Measurements from ENCODE around the gene CPA2.

The CPA2 gene

DNA sequence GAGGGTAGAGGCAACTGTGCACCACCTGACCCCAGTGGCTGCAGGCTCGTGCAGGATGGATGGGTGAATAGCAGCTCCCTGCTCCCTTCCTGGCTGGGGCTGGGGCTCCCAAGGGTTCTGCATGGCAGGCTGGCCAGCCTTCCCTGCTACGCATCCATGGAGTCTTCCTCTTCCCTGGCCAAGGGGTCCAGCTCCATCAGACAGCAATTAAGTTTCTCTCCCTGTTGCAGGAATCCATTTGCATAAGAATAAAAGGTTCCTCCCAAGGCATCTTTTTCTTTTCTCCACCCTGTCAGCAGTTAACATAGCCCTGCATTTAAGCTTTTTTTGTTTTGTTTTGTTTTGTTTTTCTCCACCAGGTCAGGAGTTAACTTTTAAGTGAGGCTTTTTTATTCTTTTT is 10.0 kb upstream of the CPA2 start:
- H3K4me3 ChIP-seq (ENCODE audit: low read depth, low read length) = 0 out of 2 replicates have a peak overlapping the region, but pooled peaks have one; percentile 6
- no peak overlapping the region for H3K9ac ChIP-seq (ENCODE audit: low read length)
- no peaks in the 10 kb centered on the region for H3K36me3 ChIP-seq (ENCODE audit: control insufficient read depth, insufficient read depth, low read length)
- H3K4me1 ChIP-seq (ENCODE audit: control insufficient read depth, insufficient read depth, low read length) = peaks cover 33% of the 10 kb centered on the region
- peak overlapping the region; percentile 58; the same call in 1 of the 2 replicates for H3K27ac ChIP-seq (ENCODE audit: low read depth, low read length)
- peaks cover 18% of the 10 kb centered on the region; the same call in 1 of the 2 replicates for H3K9me3 ChIP-seq (ENCODE audit: control insufficient read depth, insufficient read depth, low read depth, low read length)
- no peaks in the 10 kb centered on the region for H3K27me3 ChIP-seq (ENCODE audit: control insufficient read depth, insufficient read depth, low read length)

DNA sequence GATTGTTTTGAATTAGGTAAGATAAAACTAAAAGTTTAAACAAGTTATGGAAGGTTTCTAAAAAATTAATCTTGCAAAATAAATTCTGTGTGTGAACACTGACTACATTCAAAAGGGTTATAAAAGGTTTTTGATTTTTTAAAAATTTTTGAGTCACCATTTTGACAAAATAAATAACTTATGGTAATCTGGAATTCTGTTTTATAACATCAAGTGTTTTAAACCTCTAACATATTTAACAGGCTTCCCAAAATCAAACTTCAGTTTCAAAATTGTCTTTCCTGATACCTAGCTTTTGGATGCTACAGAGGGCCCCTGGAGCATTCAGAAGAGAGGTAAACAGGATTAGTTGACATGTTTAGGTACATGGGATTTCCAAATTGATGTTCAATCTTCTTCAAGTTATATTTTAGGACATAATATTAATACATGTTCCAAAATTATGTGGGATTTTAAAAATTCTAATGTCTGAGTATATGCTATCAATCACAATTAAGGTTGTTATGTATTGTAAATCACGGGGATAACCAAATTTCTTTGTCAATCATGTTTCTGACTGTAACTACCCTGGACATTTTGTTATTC is 8.1 kb upstream of the CPA2 start:
- peaks cover 18% of the 10 kb centered on the region; the same call in 1 of the 2 replicates for H3K9me3 ChIP-seq (ENCODE audit: control insufficient read depth, insufficient read depth, low read depth, low read length)
- H3K27ac ChIP-seq (ENCODE audit: low read depth, low read length) = no peak overlapping the region
- H3K4me3 ChIP-seq (ENCODE audit: low read depth, low read length) = no peak overlapping the region
- H3K36me3 ChIP-seq (ENCODE audit: control insufficient read depth, insufficient read depth, low read length) = no peaks in the 10 kb centered on the region
- H3K9ac ChIP-seq (ENCODE audit: low read length) = no peak overlapping the region
- peaks cover 44% of the 10 kb centered on the region for H3K4me1 ChIP-seq (ENCODE audit: control insufficient read depth, insufficient read depth, low read length)
- no peaks in the 10 kb centered on the region for H3K27me3 ChIP-seq (ENCODE audit: control insufficient read depth, insufficient read depth, low read length)

DNA sequence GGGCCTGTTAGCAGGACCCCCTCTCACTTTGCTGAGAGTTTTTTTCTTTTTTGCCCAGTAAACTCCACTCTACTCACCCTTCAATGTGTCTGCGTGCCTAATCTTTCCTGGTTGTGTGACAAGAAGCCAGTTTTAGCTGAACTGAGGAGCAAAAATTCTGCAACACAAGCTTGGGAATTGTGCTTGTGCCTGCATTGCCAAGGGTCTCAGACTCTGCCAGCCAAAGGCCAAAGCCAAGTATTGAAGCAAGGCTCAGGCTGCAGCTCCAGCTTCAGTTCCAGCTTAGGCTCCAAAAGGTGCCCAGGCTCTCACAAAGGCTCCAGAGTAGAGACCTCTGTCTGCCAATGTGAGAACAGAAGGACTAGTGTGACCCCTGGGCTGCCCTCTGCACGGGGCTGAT is 4.2 kb upstream of the CPA2 start:
- Histone ChIP-seq H3K27ac (ENCODE audit: low read depth, low read length) (no peak overlapping the region), H3K4me3 (ENCODE audit: low read depth, low read length) (no peak overlapping the region), H3K9me3 (ENCODE audit: control insufficient read depth, insufficient read depth, low read depth, low read length) (peaks cover 12% of the 10 kb centered on the region; the same call in 1 of the 2 replicates), H3K4me1 (ENCODE audit: control insufficient read depth, insufficient read depth, low read length) (peaks cover 40% of the 10 kb centered on the region), H3K9ac (ENCODE audit: low read length) (no peak overlapping the region), H3K27me3 (ENCODE audit: control insufficient read depth, insufficient read depth, low read length) (no peaks in the 10 kb centered on the region), H3K36me3 (ENCODE audit: control insufficient read depth, insufficient read depth, low read length) (no peaks in the 10 kb centered on the region)

DNA sequence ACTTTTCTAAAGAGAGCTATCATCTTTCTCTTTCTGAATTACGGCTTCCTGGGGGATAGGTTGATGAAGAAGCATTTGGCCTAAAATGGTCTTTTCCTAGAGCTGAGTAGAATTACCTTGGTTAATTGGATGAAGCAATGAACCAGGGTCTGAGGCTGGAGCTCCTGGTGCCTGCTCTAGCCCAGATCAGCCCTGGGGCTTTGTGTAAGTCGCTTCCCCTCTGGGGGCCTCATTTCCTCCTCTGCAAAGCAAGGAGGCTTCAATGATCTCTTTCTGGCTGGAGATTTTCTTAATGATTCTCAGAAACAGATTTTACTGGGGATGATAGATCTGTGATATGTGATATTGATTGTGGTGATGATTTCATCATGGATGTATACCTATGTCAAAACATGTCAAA is 3.5 kb upstream of the CPA2 start:
- H3K27ac ChIP-seq (ENCODE audit: low read depth, low read length) = no peak overlapping the region
- H3K36me3 ChIP-seq (ENCODE audit: control insufficient read depth, insufficient read depth, low read length) = no peaks in the 10 kb centered on the region
- peaks cover 12% of the 10 kb centered on the region; the same call in 1 of the 2 replicates for H3K9me3 ChIP-seq (ENCODE audit: control insufficient read depth, insufficient read depth, low read depth, low read length)
- H3K9ac ChIP-seq (ENCODE audit: low read length) = no peak overlapping the region
- H3K27me3 ChIP-seq (ENCODE audit: control insufficient read depth, insufficient read depth, low read length) = no peaks in the 10 kb centered on the region
- H3K4me1 ChIP-seq (ENCODE audit: control insufficient read depth, insufficient read depth, low read length) = peaks cover 39% of the 10 kb centered on the region
- no peak overlapping the region for H3K4me3 ChIP-seq (ENCODE audit: low read depth, low read length)

- Histone ChIP-seq H3K27me3 (ENCODE audit: control insufficient read depth, insufficient read depth, low read length) (no peaks in the 10 kb centered on the region), H3K9me3 (ENCODE audit: control insufficient read depth, insufficient read depth, low read depth, low read length) (no peaks in the 10 kb centered on the region), H3K9ac (ENCODE audit: low read length) (no peak overlapping the region), H3K36me3 (ENCODE audit: control insufficient read depth, insufficient read depth, low read length) (no peaks in the 10 kb centered on the region), H3K27ac (ENCODE audit: low read depth, low read length) (no peak overlapping the region), H3K4me1 (ENCODE audit: control insufficient read depth, insufficient read depth, low read length) (peaks cover 41% of the 10 kb centered on the region), H3K4me3 (ENCODE audit: low read depth, low read length) (no peak overlapping the region)
Observed at GRCh38 chr7:130266961-130267321, 278 bp downstream of the CPA2 start.

DNA sequence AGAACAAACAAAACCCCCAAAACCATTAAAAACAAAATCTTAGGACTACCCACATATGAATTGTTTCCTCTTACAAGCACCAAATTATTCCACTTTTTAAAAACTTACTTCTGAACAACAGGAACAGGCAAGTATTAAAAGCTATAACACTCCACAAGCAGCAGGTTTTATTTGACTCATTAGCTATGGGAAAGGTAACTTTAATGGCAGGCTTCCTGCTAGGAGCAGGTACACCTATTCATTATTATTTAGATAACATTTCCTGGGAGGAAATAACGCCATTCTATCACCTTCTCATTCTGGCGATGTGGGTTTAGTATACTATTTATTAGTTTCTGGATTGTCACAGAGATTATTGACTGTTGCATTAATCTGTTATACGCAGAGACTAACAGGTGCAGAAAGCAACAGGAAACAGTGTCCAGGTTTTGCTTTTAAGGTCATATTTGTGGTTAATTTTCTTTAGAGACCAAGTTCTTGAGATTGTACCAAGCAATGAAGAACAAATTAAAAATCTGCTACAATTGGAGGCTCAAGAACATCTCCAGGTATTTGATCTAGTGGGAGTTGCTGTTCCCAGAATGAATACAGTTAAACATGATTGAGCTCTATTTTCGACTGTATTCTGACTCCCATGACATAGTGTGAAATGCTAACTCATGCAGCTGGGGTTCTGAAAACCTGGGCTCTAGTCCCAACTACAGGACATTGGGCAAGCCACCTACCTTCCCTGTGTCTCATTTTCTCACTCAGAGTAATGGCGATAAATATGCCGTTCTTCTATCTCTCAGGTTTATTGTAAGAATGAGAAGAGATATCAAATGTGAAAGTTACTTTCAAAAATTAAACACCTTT is 2.0 kb downstream of the CPA2 start:
- Histone ChIP-seq H3K4me3 (ENCODE audit: low read depth, low read length) (no peak overlapping the region), H3K36me3 (ENCODE audit: control insufficient read depth, insufficient read depth, low read length) (no peaks in the 10 kb centered on the region), H3K27ac (ENCODE audit: low read depth, low read length) (no peak overlapping the region), H3K4me1 (ENCODE audit: control insufficient read depth, insufficient read depth, low read length) (peaks cover 43% of the 10 kb centered on the region), H3K9me3 (ENCODE audit: control insufficient read depth, insufficient read depth, low read depth, low read length) (no peaks in the 10 kb centered on the region), H3K27me3 (ENCODE audit: control insufficient read depth, insufficient read depth, low read length) (no peaks in the 10 kb centered on the region), H3K9ac (ENCODE audit: low read length) (no peak overlapping the region)

DNA sequence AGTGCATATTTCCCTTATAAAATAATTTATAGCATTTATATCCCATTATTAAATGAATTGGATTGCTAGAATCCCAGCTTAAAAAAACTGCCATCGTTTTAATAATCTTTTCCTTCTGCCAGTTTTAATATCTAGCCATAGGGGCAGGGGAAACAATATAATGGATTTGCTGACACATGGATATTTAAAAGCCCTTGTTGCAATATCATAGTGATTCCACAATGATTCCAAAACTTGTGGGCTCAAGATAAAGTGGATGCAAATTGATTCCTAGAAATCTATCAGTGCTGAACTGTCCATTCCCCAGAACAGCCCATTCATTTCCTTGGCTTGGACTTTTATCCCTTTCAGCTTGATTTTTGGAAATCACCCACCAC is 2.6 kb downstream of the CPA2 start:
- Histone ChIP-seq H3K4me3 (ENCODE audit: low read depth, low read length) (no peak overlapping the region), H3K4me1 (ENCODE audit: control insufficient read depth, insufficient read depth, low read length) (peaks cover 43% of the 10 kb centered on the region), H3K27me3 (ENCODE audit: control insufficient read depth, insufficient read depth, low read length) (no peaks in the 10 kb centered on the region), H3K9me3 (ENCODE audit: control insufficient read depth, insufficient read depth, low read depth, low read length) (no peaks in the 10 kb centered on the region), H3K27ac (ENCODE audit: low read depth, low read length) (no peak overlapping the region), H3K36me3 (ENCODE audit: control insufficient read depth, insufficient read depth, low read length) (no peaks in the 10 kb centered on the region), H3K9ac (ENCODE audit: low read length) (no peak overlapping the region)

DNA sequence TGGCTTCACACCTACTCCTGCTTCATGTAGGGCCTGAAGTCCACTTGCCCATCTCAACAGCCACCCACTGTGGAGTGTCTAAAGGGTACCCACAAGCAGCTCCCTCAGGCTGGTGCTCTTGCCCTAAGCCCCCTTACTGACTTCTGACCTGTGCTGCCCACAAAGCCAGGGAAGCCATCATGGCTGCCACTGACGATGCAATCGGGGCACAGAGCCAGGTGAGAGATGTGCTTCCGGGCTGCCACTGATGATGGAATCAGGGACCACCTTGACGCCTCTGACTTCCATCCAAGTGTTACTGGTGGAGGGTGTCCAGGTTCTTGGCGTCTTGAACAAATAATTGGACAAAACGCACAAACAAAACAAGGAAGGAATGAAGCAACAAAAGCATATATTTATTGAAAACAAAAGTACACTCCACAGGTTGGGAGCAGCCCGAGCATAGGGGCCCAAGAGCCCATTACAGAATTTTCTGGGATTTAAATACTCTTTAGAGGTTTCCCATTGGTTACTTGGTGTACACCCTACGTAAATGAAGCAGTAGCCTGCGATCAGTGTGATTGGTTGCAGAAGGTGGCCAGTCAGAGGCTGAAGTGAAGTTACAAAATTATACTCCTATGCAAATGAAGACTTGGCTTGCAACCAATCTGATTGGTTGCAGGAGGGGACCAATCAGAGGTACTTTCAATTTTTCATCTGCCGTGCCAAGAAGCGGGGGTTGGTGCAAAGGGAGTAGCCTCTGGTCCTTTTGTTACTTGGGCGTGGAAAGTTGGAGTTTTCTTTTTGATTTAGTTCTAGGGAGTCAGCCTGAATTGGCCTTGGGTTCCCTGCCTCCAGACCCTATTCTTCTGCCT is 4.5 kb downstream of the CPA2 start:
- Histone ChIP-seq H3K27me3 (ENCODE audit: control insufficient read depth, insufficient read depth, low read length) (no peaks in the 10 kb centered on the region), H3K9me3 (ENCODE audit: control insufficient read depth, insufficient read depth, low read depth, low read length) (no peaks in the 10 kb centered on the region), H3K27ac (ENCODE audit: low read depth, low read length) (no peak overlapping the region), H3K9ac (ENCODE audit: low read length) (no peak overlapping the region), H3K4me1 (ENCODE audit: control insufficient read depth, insufficient read depth, low read length) (peaks cover 55% of the 10 kb centered on the region), H3K4me3 (ENCODE audit: low read depth, low read length) (no peak overlapping the region), H3K36me3 (ENCODE audit: control insufficient read depth, insufficient read depth, low read length) (no peaks in the 10 kb centered on the region)

GRCh38 chr7:130272381-130273080 is 5.9 kb downstream of the CPA2 start:
- H3K27ac ChIP-seq (ENCODE audit: low read depth, low read length) = peak overlapping the region; percentile 97
- H3K9ac ChIP-seq (ENCODE audit: low read length) = peak overlapping the region; percentile 82
- H3K9me3 ChIP-seq (ENCODE audit: control insufficient read depth, insufficient read depth, low read depth, low read length) = no peaks in the 10 kb centered on the region

DNA sequence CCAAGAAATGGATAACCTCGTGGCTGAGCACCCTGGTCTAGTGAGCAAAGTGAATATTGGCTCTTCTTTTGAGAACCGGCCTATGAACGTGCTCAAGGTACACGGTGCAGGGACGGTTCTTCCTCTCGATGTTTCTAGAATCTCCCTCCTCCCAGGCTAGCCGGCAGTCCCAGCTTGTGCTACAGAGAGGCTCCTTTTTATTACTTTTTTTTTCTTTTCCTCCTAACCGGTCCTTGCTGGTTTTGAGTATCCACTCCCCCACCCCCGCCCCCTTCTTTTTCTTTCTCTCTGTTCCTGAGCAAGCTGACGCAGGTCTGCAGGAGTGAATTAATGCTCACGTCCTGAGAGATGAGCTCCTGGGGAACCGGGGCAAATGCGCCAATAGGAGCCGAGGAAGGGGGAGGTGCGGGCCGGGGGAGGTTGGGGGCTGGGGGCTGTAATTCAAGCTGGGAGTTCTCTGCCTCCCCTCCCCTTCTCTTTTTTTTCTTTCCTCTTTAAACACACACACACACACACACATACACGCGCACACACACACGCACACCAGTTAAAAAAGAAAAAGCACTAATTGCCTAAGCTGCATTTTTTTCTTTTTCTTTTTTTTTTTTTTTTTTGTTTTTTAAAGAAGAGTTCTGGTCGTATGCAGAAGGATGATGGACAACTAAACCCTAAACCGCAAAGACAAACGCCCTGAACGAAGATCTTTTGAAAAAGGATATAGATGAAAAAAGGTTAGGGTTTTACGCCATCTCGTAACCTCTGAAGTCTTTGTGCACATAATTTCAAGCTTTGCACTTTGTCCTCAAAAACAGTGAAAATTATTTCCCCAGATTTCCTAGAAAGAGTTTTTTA is 6.6 kb downstream of the CPA2 start:
- H3K4me3 ChIP-seq (ENCODE audit: low read depth, low read length) = peak overlapping the region; percentile 48
- peak overlapping the region; percentile 97 for H3K27ac ChIP-seq (ENCODE audit: low read depth, low read length)
- no peaks in the 10 kb centered on the region for H3K9me3 ChIP-seq (ENCODE audit: control insufficient read depth, insufficient read depth, low read depth, low read length)
- peaks cover 51% of the 10 kb centered on the region for H3K4me1 ChIP-seq (ENCODE audit: control insufficient read depth, insufficient read depth, low read length)
- H3K27me3 ChIP-seq (ENCODE audit: control insufficient read depth, insufficient read depth, low read length) = no peaks in the 10 kb centered on the region
- H3K9ac ChIP-seq (ENCODE audit: low read length) = peak overlapping the region; percentile 82
- H3K36me3 ChIP-seq (ENCODE audit: control insufficient read depth, insufficient read depth, low read length) = no peaks in the 10 kb centered on the region

More at GRCh38 chr7:130272381-130273080, 5.9 kb downstream of the CPA2 start:
- H3K36me3 ChIP-seq (ENCODE audit: control insufficient read depth, insufficient read depth, low read length) = no peaks in the 10 kb centered on the region
- peaks cover 55% of the 10 kb centered on the region for H3K4me1 ChIP-seq (ENCODE audit: control insufficient read depth, insufficient read depth, low read length)
- no peaks in the 10 kb centered on the region for H3K27me3 ChIP-seq (ENCODE audit: control insufficient read depth, insufficient read depth, low read length)
- H3K4me3 ChIP-seq (ENCODE audit: low read depth, low read length) = peak overlapping the region; percentile 48
